ENCODE measurements around the gene PTPRU.

The PTPRU gene

DNA sequence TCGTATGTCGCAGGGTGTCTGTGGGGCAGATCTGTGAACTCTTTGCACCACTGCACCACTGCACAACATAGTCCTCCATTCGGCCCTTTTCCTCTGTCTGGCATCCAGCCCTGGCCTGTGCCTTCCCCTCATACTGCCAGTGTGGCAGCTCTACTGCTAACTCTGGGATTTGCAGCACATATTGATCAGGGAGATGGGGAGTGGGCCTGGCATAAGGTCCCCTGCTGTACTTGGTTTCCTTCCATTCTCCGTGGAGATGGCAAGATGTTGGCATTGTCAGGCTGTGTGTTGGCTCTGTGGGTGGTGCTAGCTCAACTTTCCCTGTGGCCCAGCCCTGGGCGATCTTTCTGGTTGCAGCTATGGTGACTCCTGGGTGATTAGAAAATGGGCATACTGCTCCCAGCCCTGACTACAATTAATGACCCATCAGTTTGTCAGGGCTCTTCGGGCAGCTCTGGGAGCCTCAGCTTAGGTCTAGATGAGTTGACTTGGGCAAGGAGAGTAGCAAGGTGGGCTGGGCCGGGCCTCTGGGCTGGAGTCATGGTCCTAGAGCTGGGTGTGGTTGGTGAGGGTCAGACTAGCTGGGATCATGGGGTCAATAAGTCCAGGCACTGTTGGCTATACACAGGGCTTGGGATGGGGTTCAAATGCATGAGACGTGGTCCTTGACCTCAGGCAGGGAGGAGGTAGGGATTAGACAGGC is 11.4 kb downstream of the PTPRU start:
- TF ChIP-seq, protein P1, sequence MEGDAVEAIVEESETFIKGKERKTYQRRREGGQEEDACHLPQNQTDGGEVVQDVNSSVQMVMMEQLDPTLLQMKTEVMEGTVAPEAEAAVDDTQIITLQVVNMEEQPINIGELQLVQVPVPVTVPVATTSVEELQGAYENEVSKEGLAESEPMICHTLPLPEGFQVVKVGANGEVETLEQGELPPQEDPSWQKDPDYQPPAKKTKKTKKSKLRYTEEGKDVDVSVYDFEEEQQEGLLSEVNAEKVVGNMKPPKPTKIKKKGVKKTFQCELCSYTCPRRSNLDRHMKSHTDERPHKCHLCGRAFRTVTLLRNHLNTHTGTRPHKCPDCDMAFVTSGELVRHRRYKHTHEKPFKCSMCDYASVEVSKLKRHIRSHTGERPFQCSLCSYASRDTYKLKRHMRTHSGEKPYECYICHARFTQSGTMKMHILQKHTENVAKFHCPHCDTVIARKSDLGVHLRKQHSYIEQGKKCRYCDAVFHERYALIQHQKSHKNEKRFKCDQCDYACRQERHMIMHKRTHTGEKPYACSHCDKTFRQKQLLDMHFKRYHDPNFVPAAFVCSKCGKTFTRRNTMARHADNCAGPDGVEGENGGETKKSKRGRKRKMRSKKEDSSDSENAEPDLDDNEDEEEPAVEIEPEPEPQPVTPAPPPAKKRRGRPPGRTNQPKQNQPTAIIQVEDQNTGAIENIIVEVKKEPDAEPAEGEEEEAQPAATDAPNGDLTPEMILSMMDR (conservative IDR thresholded peaks at IDR 0.05; ENCODE audit: control insufficient read depth, insufficient read depth, low read depth, low read length) = no peak
- no peak overlapping the region for H3K4me3 ChIP-seq (ENCODE audit: control insufficient read depth, low read depth, low read length)
- DNase-seq (ENCODE audit: low read depth) = no peak

DNA sequence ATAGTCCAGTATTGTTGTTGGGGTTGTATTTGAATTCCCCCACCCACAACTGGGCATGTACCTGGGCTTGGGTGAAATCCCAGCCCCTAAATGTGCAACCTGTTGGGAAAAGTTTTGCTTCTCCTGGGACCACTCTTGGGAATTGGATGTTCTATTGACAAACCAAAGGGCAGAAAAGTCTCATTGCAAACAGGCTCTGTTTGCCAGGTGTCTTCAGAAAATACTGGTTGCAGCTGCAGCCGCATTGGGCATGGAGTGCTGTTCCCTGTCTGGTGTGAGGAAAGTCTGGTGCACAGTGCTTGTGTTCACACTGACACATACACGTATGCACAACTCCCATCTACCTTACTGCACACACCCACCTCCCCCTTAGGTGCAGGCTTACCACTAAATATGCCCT is 12.1 kb downstream of the PTPRU start:
- TF ChIP-seq, protein P1 (conservative IDR thresholded peaks at IDR 0.05; ENCODE audit: control insufficient read depth, insufficient read depth, low read depth, low read length) = no peak
- no peak for DNase-seq (ENCODE audit: low read depth)
- no peak overlapping the region for H3K4me3 ChIP-seq (ENCODE audit: control insufficient read depth, low read depth, low read length)

DNA sequence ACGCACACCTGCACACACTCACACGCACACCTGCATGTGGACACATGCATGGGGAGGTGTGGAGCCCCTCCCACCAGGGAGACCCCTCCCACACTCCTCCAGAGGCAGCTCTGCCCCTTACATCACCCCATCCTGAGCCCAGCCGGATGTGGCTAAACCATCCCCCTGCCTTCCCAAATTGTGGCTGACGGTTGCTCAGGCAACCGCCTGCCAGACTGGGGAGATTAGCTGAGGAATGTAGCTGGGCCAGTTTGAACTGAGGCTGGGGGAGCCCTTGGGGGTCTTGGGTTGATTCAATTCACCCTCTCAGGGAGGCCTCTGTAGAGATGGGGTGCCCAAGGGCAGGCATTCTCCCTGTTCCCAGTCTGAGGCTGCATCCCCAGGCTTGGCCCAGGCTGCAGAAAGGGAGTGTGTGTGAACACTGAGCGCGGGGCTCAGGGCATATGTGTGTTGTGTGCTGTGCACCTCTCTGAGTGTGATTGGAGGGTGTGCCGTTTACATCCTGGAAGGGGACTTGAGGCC is 12.9 kb downstream of the PTPRU start:
- no peak overlapping the region for H3K4me3 ChIP-seq (ENCODE audit: control insufficient read depth, low read depth, low read length)
- no peak for DNase-seq (ENCODE audit: low read depth)
- TF ChIP-seq, protein P1 (conservative IDR thresholded peaks at IDR 0.05; ENCODE audit: control insufficient read depth, insufficient read depth, low read depth, low read length) = no peak

DNA sequence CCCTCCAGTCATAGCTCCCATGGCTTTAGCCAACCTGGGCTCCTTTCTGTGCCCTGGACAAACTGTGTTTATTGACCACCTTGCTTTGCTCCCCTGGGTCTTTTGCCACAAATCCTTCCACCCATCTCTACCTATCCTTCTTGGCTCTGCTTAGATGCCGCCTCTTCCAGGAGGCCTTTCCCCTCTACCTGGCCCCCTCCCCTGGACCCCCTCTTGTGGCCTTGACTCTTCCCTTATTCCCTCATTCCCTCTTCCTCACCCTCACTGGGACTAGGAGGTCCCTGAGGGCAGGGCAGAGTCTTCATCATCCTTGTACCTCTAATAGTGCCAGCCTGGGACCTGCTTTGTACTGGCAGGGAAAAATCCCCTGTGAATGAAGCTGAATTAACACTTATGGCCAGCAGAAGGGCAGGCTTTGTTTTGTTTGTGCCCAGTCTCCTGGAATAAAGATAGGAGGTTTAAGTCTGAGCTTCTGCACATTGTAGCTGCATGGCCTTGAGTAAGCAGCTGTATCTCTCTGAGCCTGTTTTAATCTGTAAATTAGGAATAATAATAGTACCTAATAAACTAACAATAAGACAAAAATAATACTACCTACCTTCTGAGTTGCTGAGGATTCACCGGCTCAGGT is 13.7 kb downstream of the PTPRU start:
- TF ChIP-seq, protein P1 (conservative IDR thresholded peaks at IDR 0.05; ENCODE audit: control insufficient read depth, insufficient read depth, low read depth, low read length) = no peak
- no peak for DNase-seq (ENCODE audit: low read depth)
- H3K4me3 ChIP-seq (ENCODE audit: control insufficient read depth, low read depth, low read length) = no peak overlapping the region

DNA sequence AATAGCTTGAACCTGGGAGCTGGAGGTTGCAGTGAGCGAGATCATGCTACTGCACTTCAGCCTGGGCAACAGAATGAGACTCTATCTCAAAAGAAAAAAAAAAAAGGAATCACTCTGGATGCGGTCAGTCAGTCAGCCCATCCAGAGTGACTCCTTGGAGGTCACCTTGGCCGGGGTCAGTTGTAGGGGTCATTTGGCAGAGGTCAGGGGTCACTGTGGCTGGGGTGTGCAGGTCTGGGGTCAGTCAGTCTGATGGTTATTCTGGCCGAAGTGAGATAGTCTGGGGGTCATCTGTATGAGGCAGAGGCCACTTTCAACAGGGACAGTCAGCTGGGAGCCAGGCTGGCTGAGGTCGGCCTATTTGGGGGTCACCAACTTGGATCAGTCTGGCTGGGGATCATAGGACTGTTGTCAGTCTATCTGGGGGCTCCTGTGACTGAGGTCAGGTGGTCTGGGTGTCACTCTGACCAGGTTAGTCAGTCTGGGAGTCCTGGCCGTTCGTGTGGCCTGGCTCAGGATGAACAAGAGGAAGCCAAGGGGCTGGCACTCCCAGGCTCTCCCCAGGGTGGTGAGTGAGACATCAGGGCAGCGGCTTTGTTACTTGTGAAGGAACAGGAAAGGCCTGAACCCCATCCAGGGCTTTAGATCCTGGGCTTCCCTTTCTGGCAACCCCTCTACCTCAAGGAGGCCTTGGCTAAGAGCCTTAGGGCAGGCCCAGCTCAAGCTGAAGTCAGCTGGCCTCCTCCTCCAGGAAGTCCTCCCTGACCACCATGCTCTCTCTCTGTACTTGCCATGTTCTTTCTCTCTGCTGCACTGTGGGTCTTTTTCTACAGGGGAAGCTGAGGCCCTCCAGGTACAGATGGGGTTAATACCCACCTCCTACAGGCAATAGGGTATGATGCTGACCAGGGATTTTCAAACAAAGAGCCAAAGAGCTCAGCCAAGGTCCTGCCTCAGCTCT is 15.1 kb downstream of the PTPRU start:
- TF ChIP-seq, protein P1 (conservative IDR thresholded peaks at IDR 0.05; ENCODE audit: control insufficient read depth, insufficient read depth, low read depth, low read length) = no peak
- DNase-seq (ENCODE audit: low read depth) = no peak
- H3K4me3 ChIP-seq (ENCODE audit: control insufficient read depth, low read depth, low read length) = no peak overlapping the region

DNA sequence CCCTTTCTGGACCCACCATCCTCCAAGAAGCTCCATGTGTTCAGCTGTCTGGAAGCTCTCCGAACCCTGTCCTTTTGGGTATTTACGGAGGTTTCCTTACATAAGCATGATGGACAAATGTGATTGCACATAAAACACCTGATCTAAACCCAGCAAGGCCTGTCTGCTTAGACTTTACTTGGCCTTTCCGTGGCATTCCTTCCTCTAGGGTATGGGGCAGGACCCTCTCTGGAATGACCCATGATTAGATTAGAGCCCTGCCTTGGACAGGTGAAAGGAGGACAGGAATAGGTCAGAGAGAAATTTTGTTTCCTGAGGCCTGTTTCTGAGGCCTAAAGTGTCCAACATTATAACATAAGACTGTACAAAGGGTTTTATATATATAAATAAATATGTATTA is 16.9 kb downstream of the PTPRU start:
- TF ChIP-seq, protein P1 (conservative IDR thresholded peaks at IDR 0.05; ENCODE audit: control insufficient read depth, insufficient read depth, low read depth, low read length) = no peak
- no peak for DNase-seq (ENCODE audit: low read depth)

More for the DNA sequence above, 16.9 kb downstream of the PTPRU start:
- H3K4me3 ChIP-seq (ENCODE audit: control insufficient read depth, low read depth, low read length) = no peak overlapping the region

Data from fibroblast of mammary gland (primary cell).